Mesendoderm (in vitro differentiated cells): Measurements from ENCODE around the gene UBE2B.
A peak's percentile ranks its signal among the peaks of the same experiment; 100 is the strongest.

Source experiments
- DNase-seq: peaks from one replicate; pipeline ENCODE4 v3.0.0; 2013
- H2AK5ac ChIP-seq: 2 replicates; pipeline ENCODE4 v1.6.1; 2013; ENCODE audit warnings: low read length, inconsistent platforms
- H2BK120ac ChIP-seq: 2 replicates; pipeline ENCODE4 v1.6.1; 2013; ENCODE audit warnings: low read depth, mild to moderate bottlenecking, low read length, moderate library complexity, mixed read lengths
- H2BK15ac ChIP-seq: replicated peaks from 2 replicates; pipeline ENCODE4 v1.6.1; 2013; ENCODE audit warnings: low read depth, mild to moderate bottlenecking, moderate library complexity
- H2BK5ac ChIP-seq: 2 replicates; pipeline ENCODE4 v1.6.1; 2013; ENCODE audit warnings: low read length, inconsistent platforms
- H3K18ac ChIP-seq: 2 replicates; pipeline ENCODE4 v1.6.1; 2013; ENCODE audit warnings: mild to moderate bottlenecking, low read length, mixed read lengths
- H3K23ac ChIP-seq: one replicate; pipeline ENCODE4 v1.6.1; 2013; ENCODE audit warnings: low read length
- H3K27ac ChIP-seq: 2 replicates; pipeline ENCODE4 v1.5.1; 2013; ENCODE audit warnings: low read depth, mild to moderate bottlenecking, inconsistent platforms, low read length, moderate library complexity
- H3K27me3 ChIP-seq: 2 replicates; pipeline ENCODE4 v1.6.1; 2013; ENCODE audit warnings: low read length, control low read depth, mild to moderate bottlenecking, inconsistent platforms; ENCODE audit not compliant: insufficient read depth, poor library complexity
- H3K36me3 ChIP-seq: 2 replicates; pipeline ENCODE4 v1.6.1; 2013; ENCODE audit warnings: low read length, inconsistent platforms; ENCODE audit not compliant: control insufficient read depth, insufficient read depth
- H3K4ac ChIP-seq: one replicate; pipeline ENCODE4 v1.6.1; 2013; ENCODE audit warnings: low read depth, mild to moderate bottlenecking, low read length, moderate library complexity
- H3K4me1 ChIP-seq: 2 replicates; pipeline ENCODE4 v1.6.1; 2013; ENCODE audit warnings: low read depth, low read length, inconsistent platforms; ENCODE audit not compliant: control insufficient read depth
- H3K4me2 ChIP-seq: 2 replicates; pipeline ENCODE4 v1.6.1; 2013; ENCODE audit warnings: low read length
- H3K4me3 ChIP-seq: 2 replicates; pipeline ENCODE4 v1.5.1; 2013; ENCODE audit warnings: mild to moderate bottlenecking, low read length
- H3K56ac ChIP-seq: one replicate; pipeline ENCODE4 v1.6.1; 2013; ENCODE audit warnings: low read length
- H3K79me1 ChIP-seq: 2 replicates; pipeline ENCODE4 v1.6.1; 2013; ENCODE audit warnings: low read length, inconsistent platforms
- H3K79me2 ChIP-seq: 2 replicates; pipeline ENCODE4 v1.6.1; 2013; ENCODE audit warnings: mild to moderate bottlenecking, low read length; ENCODE audit not compliant: control insufficient read depth, insufficient read depth
- H3K9ac ChIP-seq: 2 replicates; pipeline ENCODE4 v1.6.1; 2013; ENCODE audit warnings: low read length, inconsistent platforms
- H4K5ac ChIP-seq: one replicate; pipeline ENCODE4 v1.6.1; 2013; ENCODE audit warnings: low read length
- H4K8ac ChIP-seq: one replicate; pipeline ENCODE4 v1.6.1; 2013; ENCODE audit warnings: low read depth, mild to moderate bottlenecking, control low read depth, low read length, moderate library complexity
- WGBS: extraction: QIAGEN DNeasy Blood & Tissue Kit; methylation state at CpG from one replicate; pipeline ENCODE4 v1.1.7; 2013; ENCODE audit warnings: low lambda C conversion rate, missing lambda C conversion rate; ENCODE audit not compliant: insufficient coverage; ENCODE audit errors: extremely low coverage; 5-methylcytosine and 5-hydroxymethylcytosine counted together

The UBE2B gene

GRCh38 chr5:134422791-134423365 lies 51.5 kb downstream of the UBE2B start:
- Histone ChIP-seq H2BK120ac (no peak overlapping the region), H3K27ac (no peak overlapping the region), H4K5ac (no peak overlapping the region), H3K56ac (no peak overlapping the region), H3K9ac (no peak overlapping the region), H3K4me3 (no peak overlapping the region), H2BK5ac (no peak overlapping the region), H2AK5ac (no peak overlapping the region), H3K4me1 (no peaks in the 10 kb centered on the region), H3K23ac (no peak overlapping the region), H3K79me1 (no peaks in the 10 kb centered on the region), H3K27me3 (no peaks in the 10 kb centered on the region), H3K79me2 (no peaks in the 10 kb centered on the region), H4K8ac (no peak overlapping the region), H3K4ac (no peak overlapping the region), H3K36me3 (no peaks in the 10 kb centered on the region), H3K4me2 (no peak overlapping the region), H2BK15ac (no peak overlapping the region), H3K18ac (no peak overlapping the region)
- no CpG with 5 or more reads among the region's 7 CpGs for WGBS
- no peak for DNase-seq

GRCh38 chr5:134423376-134423775 lies 52.0 kb downstream of the UBE2B start:
- Histone ChIP-seq H3K27ac (no peak overlapping the region), H3K36me3 (no peaks in the 10 kb centered on the region), H2BK15ac (no peak overlapping the region), H3K4me1 (peaks cover 3% of the 10 kb centered on the region), H3K23ac (no peak overlapping the region), H3K79me2 (no peaks in the 10 kb centered on the region), H3K9ac (no peak overlapping the region), H3K56ac (no peak overlapping the region), H3K27me3 (no peaks in the 10 kb centered on the region), H4K8ac (no peak overlapping the region), H2AK5ac (no peak overlapping the region), H3K4me2 (no peak overlapping the region), H2BK120ac (no peak overlapping the region), H3K4ac (no peak overlapping the region), H2BK5ac (no peak overlapping the region), H3K4me3 (no peak overlapping the region), H3K18ac (no peak overlapping the region), H4K5ac (no peak overlapping the region), H3K79me1 (no peaks in the 10 kb centered on the region)
- no CpG with 5 or more reads among the region's 2 CpGs for whole genome bisulfite sequencing
- DNase-seq: no peak

- no CpG with 5 or more reads among the region's 7 CpGs for WGBS
- Histone ChIP-seq H4K5ac (no peak overlapping the region), H3K18ac (no peak overlapping the region), H3K9ac (no peak overlapping the region), H2BK120ac (no peak overlapping the region), H3K4me2 (no peak overlapping the region), H3K23ac (no peak overlapping the region), H2AK5ac (no peak overlapping the region), H3K27ac (no peak overlapping the region), H4K8ac (no peak overlapping the region), H3K4me1 (peaks cover 8% of the 10 kb centered on the region), H3K79me1 (no peaks in the 10 kb centered on the region), H3K79me2 (no peaks in the 10 kb centered on the region), H2BK15ac (no peak overlapping the region), H3K4ac (no peak overlapping the region), H3K4me3 (no peak overlapping the region), H3K27me3 (no peaks in the 10 kb centered on the region), H2BK5ac (no peak overlapping the region), H3K56ac (no peak overlapping the region), H3K36me3 (no peaks in the 10 kb centered on the region)
- no peak for DNase-seq
These were observed 55.0 kb downstream of the UBE2B start for GRCh38 chr5:134426361-134426760.

GRCh38 chr5:134427540-134428041 lies 56.2 kb downstream of the UBE2B start:
- Histone ChIP-seq H2BK15ac (no peak overlapping the region), H3K4me2 (no peak overlapping the region), H4K8ac (no peak overlapping the region), H4K5ac (no peak overlapping the region), H3K79me2 (no peaks in the 10 kb centered on the region), H3K4ac (peak overlapping the region; percentile 77), H3K9ac (no peak overlapping the region), H3K4me3 (no peak overlapping the region), H3K36me3 (no peaks in the 10 kb centered on the region), H3K79me1 (no peaks in the 10 kb centered on the region), H2BK120ac (no peak overlapping the region), H3K27ac (peak overlapping the region; percentile 34), H3K56ac (peak overlapping the region; percentile 54), H3K27me3 (no peaks in the 10 kb centered on the region), H3K4me1 (peaks cover 8% of the 10 kb centered on the region), H2BK5ac (no peak overlapping the region), H3K18ac (peak overlapping the region; percentile 51), H3K23ac (no peak overlapping the region), H2AK5ac (no peak overlapping the region)
- no CpG with 5 or more reads among the region's 9 CpGs for WGBS
- DNase-seq: peak; percentile 93

GRCh38 chr5:134430001-134430569 lies 58.7 kb downstream of the UBE2B start:
- no peak overlapping the region for H2BK15ac ChIP-seq
- no peaks in the 10 kb centered on the region for H3K79me1 ChIP-seq
- H3K4me2 ChIP-seq: no peak overlapping the region
- H3K4me3 ChIP-seq: no peak overlapping the region
- peaks cover 8% of the 10 kb centered on the region for H3K4me1 ChIP-seq
- no peak overlapping the region for H3K23ac ChIP-seq
- peak; percentile 82 for DNase-seq
- no CpG with 5 or more reads among the region's 5 CpGs for WGBS
- no peak overlapping the region for H4K5ac ChIP-seq
- no peaks in the 10 kb centered on the region for H3K27me3 ChIP-seq
- no peak overlapping the region for H3K18ac ChIP-seq
- H3K79me2 ChIP-seq: no peaks in the 10 kb centered on the region
- H2BK120ac ChIP-seq: no peak overlapping the region
- H3K4ac ChIP-seq: no peak overlapping the region
- H3K27ac ChIP-seq: no peak overlapping the region
- no peaks in the 10 kb centered on the region for H3K36me3 ChIP-seq
- no peak overlapping the region for H3K56ac ChIP-seq
- H2AK5ac ChIP-seq: no peak overlapping the region
- H2BK5ac ChIP-seq: no peak overlapping the region
- H4K8ac ChIP-seq: no peak overlapping the region
- H3K9ac ChIP-seq: no peak overlapping the region

- no peak overlapping the region for H2BK5ac ChIP-seq
- H3K9ac ChIP-seq: no peak overlapping the region
- H3K4ac ChIP-seq: no peak overlapping the region
- no peak overlapping the region for H4K5ac ChIP-seq
- peaks cover 8% of the 10 kb centered on the region for H3K4me1 ChIP-seq
- H3K4me3 ChIP-seq: no peak overlapping the region
- H3K36me3 ChIP-seq: no peaks in the 10 kb centered on the region
- no peak for DNase-seq
- no peak overlapping the region for H3K23ac ChIP-seq
- no peaks in the 10 kb centered on the region for H3K79me2 ChIP-seq
- no peak overlapping the region for H3K56ac ChIP-seq
- H3K27me3 ChIP-seq: no peaks in the 10 kb centered on the region
- H3K27ac ChIP-seq: no peak overlapping the region
- WGBS: no CpG with 5 or more reads among the region's 4 CpGs
- H3K79me1 ChIP-seq: no peaks in the 10 kb centered on the region
- no peak overlapping the region for H2BK120ac ChIP-seq
- H2BK15ac ChIP-seq: no peak overlapping the region
- no peak overlapping the region for H3K4me2 ChIP-seq
- H3K18ac ChIP-seq: no peak overlapping the region
- no peak overlapping the region for H4K8ac ChIP-seq
- no peak overlapping the region for H2AK5ac ChIP-seq
These were observed 60.8 kb downstream of the UBE2B start for GRCh38 chr5:134432174-134432573.
